ENCODE measurements around the gene NIPSNAP3A.

DNA sequence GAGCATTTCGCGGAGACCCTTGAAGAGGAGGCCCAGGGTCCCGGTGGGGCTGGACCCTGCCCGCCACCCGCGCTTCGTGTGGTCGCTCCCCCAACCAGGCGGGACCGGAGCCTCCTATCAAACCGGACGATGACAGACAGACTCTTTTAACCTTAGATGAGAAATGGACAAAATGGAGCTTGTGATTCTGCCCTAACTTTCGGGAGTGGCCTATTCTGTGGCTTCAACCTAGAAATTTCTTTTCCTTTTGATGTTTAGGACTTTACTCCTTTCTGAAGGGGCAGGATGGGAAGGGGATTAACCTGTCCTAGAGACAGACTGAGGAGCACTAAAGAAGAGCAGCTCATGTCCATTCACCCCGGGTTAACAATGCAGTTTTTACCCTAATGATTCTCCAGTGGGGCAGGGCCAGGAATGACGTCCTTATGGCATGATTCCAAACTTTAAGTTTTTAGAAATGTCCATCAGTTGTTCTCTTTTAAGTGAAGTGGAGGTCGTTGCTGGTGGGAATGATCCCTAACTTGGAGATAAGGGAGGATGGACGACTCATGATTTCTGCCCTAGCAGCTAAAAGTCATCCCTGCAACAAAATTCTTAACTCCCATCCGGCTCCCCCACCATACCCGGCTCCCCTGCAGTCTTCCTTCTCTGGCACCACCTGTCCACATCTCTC, 1.0 kb downstream of the NIPSNAP3A start:
- TF ChIP-seq, protein P1, sequence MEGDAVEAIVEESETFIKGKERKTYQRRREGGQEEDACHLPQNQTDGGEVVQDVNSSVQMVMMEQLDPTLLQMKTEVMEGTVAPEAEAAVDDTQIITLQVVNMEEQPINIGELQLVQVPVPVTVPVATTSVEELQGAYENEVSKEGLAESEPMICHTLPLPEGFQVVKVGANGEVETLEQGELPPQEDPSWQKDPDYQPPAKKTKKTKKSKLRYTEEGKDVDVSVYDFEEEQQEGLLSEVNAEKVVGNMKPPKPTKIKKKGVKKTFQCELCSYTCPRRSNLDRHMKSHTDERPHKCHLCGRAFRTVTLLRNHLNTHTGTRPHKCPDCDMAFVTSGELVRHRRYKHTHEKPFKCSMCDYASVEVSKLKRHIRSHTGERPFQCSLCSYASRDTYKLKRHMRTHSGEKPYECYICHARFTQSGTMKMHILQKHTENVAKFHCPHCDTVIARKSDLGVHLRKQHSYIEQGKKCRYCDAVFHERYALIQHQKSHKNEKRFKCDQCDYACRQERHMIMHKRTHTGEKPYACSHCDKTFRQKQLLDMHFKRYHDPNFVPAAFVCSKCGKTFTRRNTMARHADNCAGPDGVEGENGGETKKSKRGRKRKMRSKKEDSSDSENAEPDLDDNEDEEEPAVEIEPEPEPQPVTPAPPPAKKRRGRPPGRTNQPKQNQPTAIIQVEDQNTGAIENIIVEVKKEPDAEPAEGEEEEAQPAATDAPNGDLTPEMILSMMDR (conservative IDR thresholded peaks at IDR 0.05; ENCODE audit: low read depth, low read length) = no peak
- TF ChIP-seq EZH2 (IDR thresholded peaks at IDR 0.05; ENCODE audit: borderline replicate concordance, low read depth, low read length, poor library complexity, severe bottlenecking) = no peak
